NCI-H128 (cell line): ENCODE results near the gene HRH3.

Experiments
- DNase-seq: peaks from one replicate; lab custom pipeline; 2025; ENCODE audit not compliant: unreplicated experiment; lab: John Stamatoyannopoulos, UW

Gene HRH3

GRCh38 chr20:62219992-62220665 is at the start of gene HRH3:
Gene HRH3 (minus strand): TSS chr20:62220278. CDS start chr20:62219970, 308 bp downstream.
- DNase-seq = peak; percentile 12

- DNase-seq = no peak
Measured at GRCh38 chr20:62269871-62270270, 49.8 kb upstream of the HRH3 start.

- DNase-seq = no peak
Measured at GRCh38 chr20:62269378-62269777, 49.3 kb upstream of the HRH3 start.

- no peak for DNase-seq
Measured at GRCh38 chr20:62268228-62268900, 48.3 kb upstream of the HRH3 start.

- DNase-seq = no peak
Measured at GRCh38 chr20:62267543-62267942, 47.5 kb upstream of the HRH3 start.

- DNase-seq = no peak
Measured at GRCh38 chr20:62266851-62267250, 46.8 kb upstream of the HRH3 start.

- DNase-seq = no peak
Measured at GRCh38 chr20:62266340-62266739, 46.3 kb upstream of the HRH3 start.

GRCh38 chr20:62265365-62265764 is 45.3 kb upstream of the HRH3 start:
- no peak for DNase-seq

GRCh38 chr20:62263396-62263795 is 43.3 kb upstream of the HRH3 start:
- no peak for DNase-seq

- no peak for DNase-seq
Measured at GRCh38 chr20:62262064-62262463, 42.0 kb upstream of the HRH3 start.

GRCh38 chr20:62259294-62259565 is 39.2 kb upstream of the HRH3 start:
- no peak for DNase-seq

GRCh38 chr20:62258499-62259293 is 38.6 kb upstream of the HRH3 start:
- DNase-seq = no peak

- no peak for DNase-seq
Measured at GRCh38 chr20:62255976-62256375, 35.9 kb upstream of the HRH3 start.

- DNase-seq = no peak
Measured at GRCh38 chr20:62254021-62254724, 34.1 kb upstream of the HRH3 start.

GRCh38 chr20:62253398-62253797 is 33.3 kb upstream of the HRH3 start:
- DNase-seq = no peak

GRCh38 chr20:62252342-62252966 is 32.4 kb upstream of the HRH3 start:
- no peak for DNase-seq

- DNase-seq = no peak
Measured at GRCh38 chr20:62248890-62249560, 28.9 kb upstream of the HRH3 start.

GRCh38 chr20:62246872-62247652 is 27.0 kb upstream of the HRH3 start:
- DNase-seq = no peak

- no peak for DNase-seq
Measured at GRCh38 chr20:62246431-62246830, 26.4 kb upstream of the HRH3 start.

GRCh38 chr20:62245911-62246280 is 25.8 kb upstream of the HRH3 start:
- no peak for DNase-seq
